K562 (cell line): ENCODE data around the gene RCC1. TPM values are rescaled to one million over a fixed set of nuclear protein-coding genes. Genes with fewer than 3 reads are reported as not detected.

Experiments used
- CHCHD3 ChIP-seq: fragments of 250-450 bp; sonication (Bioruptor Pico); IDR thresholded peaks from 2 replicates; pipeline ENCODE4 v2.1.2; 2022; ENCODE audit warnings: mild to moderate bottlenecking
- CHD1 ChIP-seq: fragments of 200-600 bp; sonication (generic); IDR thresholded peaks from one replicate; pipeline ENCODE4 v1.6.1; 2012; ENCODE audit warnings: mild to moderate bottlenecking, moderate library complexity, low read length, inconsistent platforms
- CREB1 ChIP-seq, 2 experiments: sonication (generic) in 1 of 2; formaldehyde crosslinking in 1 of 2; IDR thresholded peaks; 2 replicates each; pipeline versions ENCODE4 v1.6.1 to v1.8.0; 2012 to 2022; ENCODE audit warnings: inconsistent platforms in 1 of 2, mild to moderate bottlenecking in 1 of 2, missing genetic modification reagents in 1 of 2, moderate library complexity in 1 of 2
- HCFC1 ChIP-seq: IDR thresholded peaks from 2 replicates; pipeline ENCODE4 v1.6.1; 2012; ENCODE audit warnings: low read depth, low read length, improper control_type of control experiment
- HMG20A ChIP-seq: fragments of 450-650 bp; formaldehyde crosslinking; conservative IDR thresholded peaks from 2 replicates; pipeline ENCODE4 v1.4.0; 2020; ENCODE audit warnings: mild to moderate bottlenecking, mixed read lengths
- ILF3 ChIP-seq: fragments of 450-650 bp; IDR thresholded peaks from 2 replicates; pipeline ENCODE4 v1.6.1; 2018; ENCODE audit warnings: antibody characterized with exemption, mild to moderate bottlenecking, moderate library complexity, borderline replicate concordance
- JUN ChIP-seq, 2 experiments: sonication (generic) in 1 of 2; formaldehyde crosslinking in 1 of 2; IDR thresholded peaks; 2 replicates each; pipeline versions ENCODE4 v1.6.1 to v1.8.0; 2012 to 2022; ENCODE audit warnings: borderline replicate concordance in 2 of 2, mild to moderate bottlenecking in 2 of 2, improper control_type of control experiment in 1 of 2, low read depth in 1 of 2, low read length in 1 of 2, missing genetic modification reagents in 1 of 2
- KAT7 ChIP-seq: sonication (generic); formaldehyde crosslinking; IDR thresholded peaks from 2 replicates; pipeline ENCODE4 v1.8.0; 2022; ENCODE audit warnings: missing genetic modification reagents, mild to moderate bottlenecking, borderline replicate concordance
- POU5F1 ChIP-seq: fragments of 150-350 bp; IDR thresholded peaks from 2 replicates; pipeline ENCODE4 v1.6.1; 2014; ENCODE audit warnings: borderline replicate concordance, low read length, low read depth, mild to moderate bottlenecking; ENCODE audit not compliant: partially characterized antibody
- STAT5A ChIP-seq: IDR thresholded peaks from 2 replicates; pipeline ENCODE4 v1.6.1; 2012; ENCODE audit warnings: low read length, inconsistent platforms, borderline replicate concordance
- TAF1 ChIP-seq: IDR thresholded peaks from 2 replicates; pipeline ENCODE4 v1.6.1; 2011; ENCODE audit warnings: mild to moderate bottlenecking, low read length, moderate library complexity; ENCODE audit not compliant: insufficient read depth, control insufficient read depth, severe bottlenecking; ENCODE audit errors: extremely low read depth
- TBL1XR1 ChIP-seq, 2 experiments: IDR thresholded peaks; 2 replicates each; pipeline ENCODE4 v1.6.1; 2012; ENCODE audit warnings: improper control_type of control experiment in 2 of 2, low read length in 2 of 2, mild to moderate bottlenecking in 1 of 2
- ZNF589 ChIP-seq: fragments of 200-800 bp; sonication (Bioruptor generic); IDR thresholded peaks from 2 replicates; pipeline ENCODE4 v1.6.1; 2016; ENCODE audit warnings: low read depth, missing genetic modification characterization, missing compliant biosample characterization
- ZNF644 ChIP-seq: fragments of 200-800 bp; sonication (Bioruptor generic); IDR thresholded peaks from 2 replicates; pipeline ENCODE4 v1.6.1; 2016; ENCODE audit warnings: low read depth, missing genetic modification characterization, missing compliant biosample characterization
- polyA plus RNA-seq, 8 experiments: library from polyadenylated mRNA; depleted of rRNA in 4 of 8; stranded (reverse) in 5 of 8; unstranded in 3 of 8; fragments of >200 nt; fragmentation: Nextera tagmentation in 2 of 8; fragmentation: Illumina TruSeq in 1 of 8; extraction: Ambion mirVana in 2 of 8; extraction: Trizol in 1 of 8; gene quantifications; 2 replicates each; pipeline versions ENCODE4 v1.2.1 to v1.2.3, GENCODE V29; 2011 to 2014; ENCODE audit warnings: inconsistent platforms in 1 of 8, missing spikeins in 1 of 8
- total RNA-seq, 7 experiments: library from RNA; depleted of rRNA in 6 of 7; stranded (reverse); fragments of >200 nt in 6 of 7; fragmentation: Illumina TruSeq in 2 of 7; extraction: Trizol in 2 of 7; gene quantifications; 2 replicates each; pipeline versions ENCODE4 v1.2.1 to v1.2.3, GENCODE V29; 2011 to 2021; ENCODE audit warnings: low replicate concordance in 1 of 7
- TF ChIP-seq, protein P1 (sequence below): fragments of 450-650 bp; IDR thresholded peaks from 2 replicates; pipeline ENCODE4 v1.6.1; 2018; ENCODE audit not compliant: partially characterized antibody
- TF ChIP-seq, protein P2 (sequence below), 2 experiments: fragments of 450-650 bp; IDR thresholded peaks; 2 replicates each; pipeline ENCODE4 v1.6.1; 2016

RCC1 gene
- total and polyA plus RNA-seq, 9 of the 15 experiments (the other 6 are each of a cell fraction or from before 2014, with no cell fraction given): 16.4 to 202 (median 107) TPM

DNA sequence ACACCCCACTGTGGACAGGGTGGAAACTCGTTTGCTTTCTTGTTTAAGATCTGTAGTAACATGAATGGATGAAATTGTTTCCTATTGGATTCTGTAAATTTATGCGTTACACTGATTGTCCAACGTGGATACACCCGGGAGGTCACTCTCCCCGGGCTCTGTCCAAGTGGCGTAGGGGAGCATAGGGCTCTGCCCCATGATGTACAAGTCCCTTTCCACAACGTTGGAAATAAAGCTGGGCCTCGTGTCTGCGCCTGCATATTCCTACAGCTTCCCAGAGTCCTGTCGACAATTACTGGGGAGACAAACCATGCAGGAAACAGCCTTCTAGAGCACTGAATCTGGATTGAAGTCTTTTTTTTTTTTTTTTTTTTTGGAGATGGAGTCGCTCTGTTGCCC lies 1.4 kb downstream of the RCC1 start (continued):
- TF ChIP-seq, protein P1, sequence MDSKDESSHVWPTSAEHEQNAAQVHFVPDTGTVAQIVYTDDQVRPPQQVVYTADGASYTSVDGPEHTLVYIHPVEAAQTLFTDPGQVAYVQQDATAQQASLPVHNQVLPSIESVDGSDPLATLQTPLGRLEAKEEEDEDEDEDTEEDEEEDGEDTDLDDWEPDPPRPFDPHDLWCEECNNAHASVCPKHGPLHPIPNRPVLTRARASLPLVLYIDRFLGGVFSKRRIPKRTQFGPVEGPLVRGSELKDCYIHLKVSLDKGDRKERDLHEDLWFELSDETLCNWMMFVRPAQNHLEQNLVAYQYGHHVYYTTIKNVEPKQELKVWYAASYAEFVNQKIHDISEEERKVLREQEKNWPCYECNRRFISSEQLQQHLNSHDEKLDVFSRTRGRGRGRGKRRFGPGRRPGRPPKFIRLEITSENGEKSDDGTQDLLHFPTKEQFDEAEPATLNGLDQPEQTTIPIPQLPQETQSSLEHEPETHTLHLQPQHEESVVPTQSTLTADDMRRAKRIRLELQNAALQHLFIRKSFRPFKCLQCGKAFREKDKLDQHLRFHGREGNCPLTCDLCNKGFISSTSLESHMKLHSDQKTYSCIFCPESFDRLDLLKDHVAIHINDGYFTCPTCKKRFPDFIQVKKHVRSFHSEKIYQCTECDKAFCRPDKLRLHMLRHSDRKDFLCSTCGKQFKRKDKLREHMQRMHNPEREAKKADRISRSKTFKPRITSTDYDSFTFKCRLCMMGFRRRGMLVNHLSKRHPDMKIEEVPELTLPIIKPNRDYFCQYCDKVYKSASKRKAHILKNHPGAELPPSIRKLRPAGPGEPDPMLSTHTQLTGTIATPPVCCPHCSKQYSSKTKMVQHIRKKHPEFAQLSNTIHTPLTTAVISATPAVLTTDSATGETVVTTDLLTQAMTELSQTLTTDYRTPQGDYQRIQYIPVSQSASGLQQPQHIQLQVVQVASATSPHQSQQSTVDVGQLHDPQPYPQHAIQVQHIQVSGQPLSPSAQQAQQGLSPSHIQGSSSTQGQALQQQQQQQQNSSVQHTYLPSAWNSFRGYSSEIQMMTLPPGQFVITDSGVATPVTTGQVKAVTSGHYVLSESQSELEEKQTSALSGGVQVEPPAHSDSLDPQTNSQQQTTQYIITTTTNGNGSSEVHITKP: peak; percentile 73
- TF ChIP-seq STAT5A (peak; percentile 11; the same call in 1 of the 2 replicates), ZNF589 (CRISPR knock-in tag) (no peak), CHCHD3 (CRISPR knock-in tag) (no peak), TBL1XR1 (IDR thresholded peaks at IDR 0.05; ENCODE audit: low read length in 2 of 2) (peak; percentile 49 to 68; a peak in 2 of 4 replicates), TAF1 (peak; percentile 64), POU5F1 (no peak), ZNF644 (peak; percentile 14; the same call in 1 of the 2 replicates), JUN (IDR thresholded peaks at IDR 0.05; ENCODE audit: borderline replicate concordance, low read depth, low read length) (no peak), JUN (CRISPR knock-in tag; IDR thresholded peaks at IDR 0.05; ENCODE audit: borderline replicate concordance) (no peak), CHD1 (peak; percentile 94), KAT7 (peak; percentile 76; the same call in 1 of the 2 replicates), CREB1 (IDR thresholded peaks at IDR 0.05) (no peak), CREB1 (CRISPR knock-in tag; IDR thresholded peaks at IDR 0.05) (0 out of 2 replicates have a peak, but pooled peaks have one; percentile 6), HCFC1 (0 out of 2 replicates have a peak, but pooled peaks have one; percentile 5), HMG20A (CRISPR knock-in tag) (no peak), ILF3 (0 out of 2 replicates have a peak, but pooled peaks have one; percentile 2)
- TF ChIP-seq, protein P2, sequence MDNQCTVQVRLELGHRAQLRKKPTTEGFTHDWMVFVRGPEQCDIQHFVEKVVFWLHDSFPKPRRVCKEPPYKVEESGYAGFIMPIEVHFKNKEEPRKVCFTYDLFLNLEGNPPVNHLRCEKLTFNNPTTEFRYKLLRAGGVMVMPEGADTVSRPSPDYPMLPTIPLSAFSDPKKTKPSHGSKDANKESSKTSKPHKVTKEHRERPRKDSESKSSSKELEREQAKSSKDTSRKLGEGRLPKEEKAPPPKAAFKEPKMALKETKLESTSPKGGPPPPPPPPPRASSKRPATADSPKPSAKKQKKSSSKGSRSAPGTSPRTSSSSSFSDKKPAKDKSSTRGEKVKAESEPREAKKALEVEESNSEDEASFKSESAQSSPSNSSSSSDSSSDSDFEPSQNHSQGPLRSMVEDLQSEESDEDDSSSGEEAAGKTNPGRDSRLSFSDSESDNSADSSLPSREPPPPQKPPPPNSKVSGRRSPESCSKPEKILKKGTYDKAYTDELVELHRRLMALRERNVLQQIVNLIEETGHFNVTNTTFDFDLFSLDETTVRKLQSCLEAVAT (IDR thresholded peaks at IDR 0.05): 0 out of 4 replicates have a peak, but pooled peaks of 1 of the 2 experiments have one; percentile 15
